GM12892 (cell line): ENCODE measurements around the gene WWC2.

Experiments used
- POLR2A ChIP-seq: IDR thresholded peaks from 2 replicates; pipeline ENCODE4 v1.6.1; 2011; ENCODE audit warnings: low read depth, low read length, control low read depth
- POLR2AphosphoS5 ChIP-seq: IDR thresholded peaks from 2 replicates; pipeline ENCODE4 v1.6.1; 2011; ENCODE audit warnings: low read depth, low read length, control low read depth

GRCh38 chr4:183244019-183244418 is 145.0 kb downstream of the WWC2 start:
- TF ChIP-seq POLR2A, result no peak
- no peak for TF ChIP-seq POLR2AphosphoS5
